NCI-H748 (cell line): Measurements from ENCODE around the gene NR2F6.

ENCODE experiments used
- DNase-seq: peaks from one replicate; lab custom pipeline; 2025; ENCODE audit not compliant: unreplicated experiment; lab: John Stamatoyannopoulos, UW

Gene NR2F6

GRCh38 chr19:17240062-17240752 lies 5.5 kb downstream of the NR2F6 start:
- no peak for DNase-seq

- no peak for DNase-seq
These were observed 7.7 kb downstream of the NR2F6 start for GRCh38 chr19:17237747-17238706.

GRCh38 chr19:17236811-17237543 lies 8.7 kb downstream of the NR2F6 start:
- DNase-seq, result no peak

GRCh38 chr19:17235971-17236777 lies 9.5 kb downstream of the NR2F6 start:
- peak; percentile 32 for DNase-seq

GRCh38 chr19:17235300-17235970 lies 10.3 kb downstream of the NR2F6 start:
- peak; percentile 79 for DNase-seq

GRCh38 chr19:17234911-17235299 lies 10.8 kb downstream of the NR2F6 start:
- peak; percentile 56 for DNase-seq

GRCh38 chr19:17232258-17232657 lies 13.5 kb downstream of the NR2F6 start:
- no peak for DNase-seq

GRCh38 chr19:17229890-17230289 lies 15.8 kb downstream of the NR2F6 start:
- no peak for DNase-seq

GRCh38 chr19:17227798-17228367 lies 17.8 kb downstream of the NR2F6 start:
- DNase-seq, result no peak

- DNase-seq, result peak; percentile 95
These were observed 19.5 kb downstream of the NR2F6 start, which contains the start of gene OCEL1 for GRCh38 chr19:17226002-17226933. Gene OCEL1, plus strand, starts transcription at chr19:17226226. Its CDS starts 22 bp downstream, at chr19:17226248.

GRCh38 chr19:17225053-17225452 lies 20.7 kb downstream of the NR2F6 start:
- DNase-seq, result no peak

- no peak for DNase-seq
These were observed 25.4 kb downstream of the NR2F6 start for GRCh38 chr19:17220207-17220758.

GRCh38 chr19:17219286-17219685 lies 26.4 kb downstream of the NR2F6 start:
- DNase-seq, result no peak

GRCh38 chr19:17216058-17216670 lies 29.6 kb downstream of the NR2F6 start:
- DNase-seq, result peak; percentile 51

- DNase-seq, result peak; percentile 92
These were observed 30.4 kb downstream of the NR2F6 start, which contains the start of gene USE1 for GRCh38 chr19:17215127-17215971. Gene USE1, plus strand, starts transcription at chr19:17215357. Its CDS starts 49 bp downstream, at chr19:17215406.

- no peak for DNase-seq
These were observed 31.1 kb downstream of the NR2F6 start for GRCh38 chr19:17214508-17215126.
